GM20000 (cell line): ENCODE results near the gene MRM3.
"Not testable (repeated sequence)": the region's sequence is repeated elsewhere in the genome, so short reads cannot be mapped to it uniquely, and the experiment has no call there.

Experiments
- DNase-seq: peaks from one replicate; pipeline ENCODE4 v3.0.0; 2012; ENCODE audit warnings: low spot score
- CTCF ChIP-seq: IDR thresholded peaks from 2 replicates; pipeline ENCODE4 v1.5.1; 2012; ENCODE audit warnings: mild to moderate bottlenecking, control low read depth; ENCODE audit errors: extremely low read depth, missing control alignments

Gene MRM3

GRCh38 chr17:767076-767475 lies 15.1 kb upstream of the MRM3 start:
- no peak for TF ChIP-seq CTCF
- DNase-seq, result no peak

DNA sequence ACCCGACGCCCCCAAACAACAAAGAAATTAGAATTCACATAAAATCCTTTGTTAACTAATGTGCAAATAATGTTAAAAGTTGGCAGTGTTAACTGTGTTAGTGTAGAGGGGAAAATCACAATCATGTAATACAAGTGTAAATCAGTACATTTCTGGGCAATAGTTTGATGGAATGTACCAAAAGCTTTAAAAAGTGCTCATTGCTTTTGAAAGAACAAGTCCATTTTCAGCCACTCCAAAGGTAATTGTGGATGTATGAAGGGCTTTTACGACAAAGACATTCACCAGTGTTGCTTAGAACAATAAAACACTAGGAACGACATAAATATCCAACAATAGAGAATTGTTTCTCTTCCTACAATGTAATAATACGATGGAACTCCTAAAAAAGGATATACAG lies 9.1 kb upstream of the MRM3 start:
- DNase-seq, result no peak
- TF ChIP-seq CTCF, result no peak

DNA sequence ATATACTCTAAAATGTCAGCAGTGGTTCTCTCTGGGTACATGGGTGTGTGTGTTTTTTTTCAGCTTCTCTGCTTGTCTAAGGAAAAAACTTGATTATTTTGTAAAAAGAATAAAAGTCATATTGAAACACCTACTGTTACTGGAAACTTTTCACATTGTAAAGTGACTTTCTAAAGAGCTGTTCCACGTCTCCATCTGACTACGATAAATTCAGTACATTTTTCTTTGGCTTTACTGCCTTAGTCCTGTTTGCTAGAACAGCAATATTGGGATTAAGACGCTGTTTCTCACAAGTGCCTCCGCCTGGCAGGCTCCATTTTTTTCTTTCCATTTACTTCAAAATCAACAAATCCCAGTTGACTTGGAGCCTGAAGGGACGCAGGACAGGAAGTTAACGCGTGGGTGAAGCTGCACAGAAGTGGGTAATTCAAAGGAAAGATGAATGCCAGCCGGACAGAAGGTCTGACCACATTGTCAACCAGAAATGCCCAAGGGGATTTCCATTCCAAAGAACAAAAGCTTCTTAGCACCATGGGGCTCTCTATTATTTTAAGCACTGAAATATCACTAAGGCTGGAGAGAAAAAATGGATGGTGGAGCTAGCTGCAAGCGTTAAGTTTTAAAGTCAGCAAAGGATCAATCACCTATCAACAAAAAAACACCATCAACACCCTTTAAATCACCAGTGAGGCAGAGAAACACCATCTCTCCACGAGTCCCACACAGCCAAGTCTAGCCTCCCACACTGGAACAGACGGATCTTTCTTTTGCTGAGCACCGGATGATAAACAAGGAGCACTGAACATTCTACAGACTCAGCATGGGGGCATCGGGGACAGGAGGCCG lies 8.5 kb upstream of the MRM3 start:
- TF ChIP-seq CTCF, result no peak
- DNase-seq, result no peak

- DNase-seq, result no peak
- no peak for TF ChIP-seq CTCF
Measured at GRCh38 chr17:774313-774584, 7.9 kb upstream of the MRM3 start.

GRCh38 chr17:778096-778495 lies 4.1 kb upstream of the MRM3 start:
- TF ChIP-seq CTCF, result no peak
- DNase-seq, result no peak

GRCh38 chr17:784143-784542 lies 2.0 kb downstream of the MRM3 start:
- no peak for DNase-seq
- no peak for TF ChIP-seq CTCF

DNA sequence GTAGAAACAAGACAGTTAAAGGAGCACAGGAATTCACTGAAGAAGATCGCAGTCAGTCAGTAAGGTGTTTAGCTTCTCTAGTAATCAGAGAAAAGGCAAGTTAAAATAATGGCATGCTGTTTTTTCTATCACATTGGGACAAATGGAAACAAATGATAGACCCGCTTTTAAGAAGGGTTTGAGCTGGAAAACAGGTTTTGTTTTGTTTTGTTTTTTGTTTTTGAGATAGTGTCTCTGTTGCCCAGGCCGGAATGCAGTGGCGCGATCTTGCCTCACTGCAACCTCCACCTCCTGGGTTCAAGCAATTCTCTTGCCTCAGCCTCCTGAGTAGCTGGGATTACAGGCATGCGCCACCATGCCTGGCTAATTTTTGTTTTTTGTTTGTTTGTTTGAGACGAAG lies 3.7 kb downstream of the MRM3 start:
- DNase-seq, result not testable (repeated sequence)

DNA sequence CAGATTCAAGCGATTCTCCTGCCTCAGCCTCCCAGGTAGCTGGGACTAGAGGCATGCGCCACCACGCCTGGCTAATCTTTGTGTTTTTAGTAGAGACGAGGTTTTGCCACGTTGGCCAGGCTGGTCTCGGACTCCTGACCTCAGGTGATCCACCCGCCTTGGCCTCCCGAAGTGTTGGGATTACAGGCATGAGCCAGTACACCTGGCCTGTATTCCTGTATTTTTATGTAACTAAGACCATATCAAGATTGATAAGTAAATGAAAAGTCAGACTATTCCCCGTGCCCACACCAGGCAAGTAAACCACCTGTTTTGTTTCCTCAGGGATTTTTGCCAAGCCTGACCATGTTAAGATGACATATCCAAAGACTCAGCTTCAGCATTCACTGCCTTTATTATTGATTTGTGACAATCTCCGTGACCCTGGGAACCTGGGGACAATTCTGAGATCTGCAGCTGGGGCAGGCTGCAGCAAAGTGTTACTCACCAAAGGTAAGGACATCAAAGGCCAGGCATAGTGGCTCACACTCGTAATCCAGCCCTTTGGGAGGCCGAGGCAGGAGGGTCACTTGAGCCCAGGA lies 5.6 kb downstream of the MRM3 start:
- no peak for TF ChIP-seq CTCF

More for the DNA sequence above, 5.6 kb downstream of the MRM3 start:
- no peak for DNase-seq
